HCT116 (cell line): Measurements from ENCODE around the gene ELL2. TPM values are rescaled to one million over a fixed set of nuclear protein-coding genes. Genes with fewer than 3 reads are reported as not detected.

ENCODE experiments used
- ATAC-seq: fragments of 200-7000 bp; cut with Tn5 transposase; 2 replicates; pipeline ENCODE4 v1.9.1; 2020; ENCODE audit warnings: mild to moderate bottlenecking, moderate library complexity
- BruUV-seq: library from RNA; stranded (reverse); fragments of 400-500 nt; replicated peaks from 2 replicates; lab custom pipeline; 2021; lab: Mats Ljungman, UMichigan
- CTCF ChIA-PET: fragments of 300-600 bp; sonication (Branson Sonifier 250); formaldehyde crosslinking; loops from one replicate; lab custom pipeline; 2021; ENCODE audit warnings: antibody characterized with exemption; lab: Charles Lee
- POLR2A ChIA-PET: fragments of 300-600, 350-600 bp; sonication (Branson Sonifier 250); formaldehyde crosslinking; loops from one replicate; lab custom pipeline; 2021; ENCODE audit warnings: antibody characterized with exemption; lab: Charles Lee
- RAD21 ChIA-PET, 2 experiments: fragments of 300-600 bp; sonication (Branson Sonifier 250); formaldehyde crosslinking; loops; one replicate each; lab custom pipeline; 2023; ENCODE audit warnings: low total read pairs in 2 of 2; ENCODE audit not compliant: uncharacterized antibody in 2 of 2, unreplicated experiment in 2 of 2, low non-redundant PET in 1 of 2; lab: Charles Lee
- DNase-seq: peaks from one replicate; pipeline ENCODE4 v3.0.0-alpha.2; 2010; ENCODE audit warnings: low read depth, low spot score
- H2AFZ ChIP-seq: fragments of 200-600 bp; shearing (Covaris generic), sonication (generic); 2 replicates; pipeline ENCODE4 v1.6.1; 2017; ENCODE audit warnings: low read depth, mixed run types, mixed read lengths, antibody characterized with exemption, low read length; ENCODE audit not compliant: poor library complexity, severe bottlenecking
- H3K27ac ChIP-seq: 2 replicates; pipeline ENCODE4 v1.5.1; 2012; ENCODE audit warnings: low read depth, low read length
- H3K27me3 ChIP-seq: fragments of 200-600 bp; sonication (generic); 2 replicates; pipeline ENCODE4 v1.6.1; 2016; ENCODE audit warnings: mixed run types, low read length, mixed read lengths; ENCODE audit not compliant: insufficient read depth
- H3K36me3 ChIP-seq, 2 experiments: fragments of 200-500 bp in 1 of 2; fragments of 200-600 bp in 1 of 2; sonication (Bioruptor generic) in 1 of 2; sonication (generic) in 1 of 2; 2 replicates each; pipeline versions ENCODE4 v1.5.1 to v1.6.1; 2014 to 2016; ENCODE audit warnings: low read length in 2 of 2, inconsistent platforms in 1 of 2, mixed read lengths in 1 of 2, mixed run types in 1 of 2; ENCODE audit not compliant: insufficient read depth in 2 of 2, control insufficient read depth in 1 of 2
- H3K4me1 ChIP-seq, 2 experiments: fragments of 200-600 bp in 1 of 2; sonication (generic) in 1 of 2; 2 replicates each; pipeline versions ENCODE4 v1.5.1 to v1.6.1; 2012 to 2017; ENCODE audit warnings: low read length in 2 of 2, inconsistent platforms in 1 of 2, mild to moderate bottlenecking in 1 of 2, mixed read lengths in 1 of 2, mixed run types in 1 of 2, moderate library complexity in 1 of 2; ENCODE audit not compliant: insufficient read depth in 2 of 2, control insufficient read depth in 1 of 2
- H3K4me2 ChIP-seq: fragments of 200-600 bp; sonication (generic); 2 replicates; pipeline ENCODE4 v1.6.1; 2017; ENCODE audit warnings: mixed run types, low read length, mixed read lengths
- H3K4me3 ChIP-seq, 2 experiments: fragments of 200-600 bp in 1 of 2; sonication (generic) in 1 of 2; replicated peaks in 1 of 2; 2 replicates each; pipeline ENCODE4 v1.5.1; 2011 to 2016; ENCODE audit warnings: low read length in 2 of 2, control low read depth in 1 of 2, low read depth in 1 of 2, mild to moderate bottlenecking in 1 of 2, mixed read lengths in 1 of 2, mixed run types in 1 of 2
- H3K79me2 ChIP-seq: fragments of 200-600 bp; sonication (generic); 2 replicates; pipeline ENCODE4 v1.6.1; 2017; ENCODE audit warnings: mild to moderate bottlenecking, mixed run types, low read length, moderate library complexity, mixed read lengths; ENCODE audit not compliant: insufficient read depth
- H3K9ac ChIP-seq: fragments of 200-600 bp; sonication (generic); 2 replicates; pipeline ENCODE4 v1.6.1; 2016; ENCODE audit warnings: low read length, mixed read lengths
- H3K9me2 ChIP-seq: fragments of 200-600 bp; sonication (generic), shearing (Covaris generic); 2 replicates; pipeline ENCODE4 v1.6.1; 2017; ENCODE audit warnings: mixed run types, mild to moderate bottlenecking, moderate library complexity; ENCODE audit not compliant: insufficient read depth
- H3K9me3 ChIP-seq, 2 experiments: fragments of 200-500 bp in 1 of 2; fragments of 200-600 bp in 1 of 2; sonication (Bioruptor generic) in 1 of 2; sonication (generic) in 1 of 2; 2 replicates each; pipeline ENCODE4 v1.6.1; 2014 to 2017; ENCODE audit warnings: low read length in 2 of 2, mixed read lengths in 2 of 2, inconsistent platforms in 1 of 2, low read depth in 1 of 2, mild to moderate bottlenecking in 1 of 2, mixed run types in 1 of 2, moderate library complexity in 1 of 2; ENCODE audit not compliant: control insufficient read depth in 1 of 2, insufficient read depth in 1 of 2
- H4K20me1 ChIP-seq: fragments of 200-600 bp; sonication (generic), shearing (Covaris generic); 2 replicates; pipeline ENCODE4 v1.6.1; 2017; ENCODE audit warnings: mixed run types, mild to moderate bottlenecking, moderate library complexity; ENCODE audit not compliant: insufficient read depth
- ATF3 ChIP-seq: IDR thresholded peaks from 2 replicates; pipeline ENCODE4 v1.6.1; 2012
- CBX3 ChIP-seq: IDR thresholded peaks from 2 replicates; pipeline ENCODE4 v1.6.1; 2012; ENCODE audit warnings: low read depth
- CEBPB ChIP-seq: IDR thresholded peaks from 2 replicates; pipeline ENCODE4 v1.6.1; 2012; ENCODE audit warnings: low read depth
- EZH2phosphoT487 ChIP-seq: fragments of 200-600 bp; IDR thresholded peaks from 2 replicates; pipeline ENCODE4 v1.6.1; 2018; ENCODE audit warnings: antibody characterized with exemption, borderline replicate concordance
- FOSL1 ChIP-seq: IDR thresholded peaks from 2 replicates; pipeline ENCODE4 v1.6.1; 2012; ENCODE audit warnings: low read depth
- POLR2A ChIP-seq: IDR thresholded peaks from 2 replicates; pipeline ENCODE4 v1.7.0; 2011; ENCODE audit warnings: borderline replicate concordance; ENCODE audit not compliant: insufficient read depth, insufficient read length; ENCODE audit errors: extremely low read depth
- POLR2AphosphoS5 ChIP-seq: IDR thresholded peaks from 2 replicates; pipeline ENCODE4 v1.6.1; 2011; ENCODE audit warnings: mild to moderate bottlenecking, low read depth, low read length, moderate library complexity
- RAD21 ChIP-seq: IDR thresholded peaks from 2 replicates; pipeline ENCODE4 v1.6.1; 2012; ENCODE audit warnings: low read depth, mild to moderate bottlenecking
- SIN3A ChIP-seq: IDR thresholded peaks from 2 replicates; pipeline ENCODE4 v1.6.1; 2012; ENCODE audit warnings: low read depth
- ZFX ChIP-seq: fragments of 450-650 bp; IDR thresholded peaks from 2 replicates; pipeline ENCODE4 v1.6.1; 2017
- ZNF274 ChIP-seq: fragments of 200-500 bp; sonication (Bioruptor generic); IDR thresholded peaks from 2 replicates; pipeline ENCODE4 v1.6.1; 2014; ENCODE audit warnings: mild to moderate bottlenecking, low read depth, low read length, inconsistent platforms
- intact Hi-C: fragments of 100-400 bp; cut with micrococcal nuclease; formaldehyde crosslinking; loops from 2 replicates; pipeline ENCODE4 v1.10.0; 2022
- total RNA-seq: library from RNA; stranded (reverse); gene quantifications from one replicate; pipeline ENCODE4 v1.2.1, GENCODE V29; 2021; ENCODE audit not compliant: unreplicated experiment

Gene ELL2
- total RNA-seq, 1 experiment from 2014 or later = 29.8 TPM

GRCh38 chr5:95841914-95842812 lies 119.5 kb downstream of the ELL2 start:
- H3K79me2 ChIP-seq = no peaks in the 10 kb centered on the region
- TF ChIP-seq ZFX (no peak), ZNF274 (no peak), FOSL1 (no peak), POLR2AphosphoS5 (no peak), CBX3 (no peak), RAD21 (no peak), POLR2A (no peak), SIN3A (no peak), EZH2phosphoT487 (no peak), CEBPB (no peak), ATF3 (no peak)
- H3K27ac ChIP-seq = no peak overlapping the region
- DNase-seq = no peak
- ChIA-PET POLR2A (interaction anchor here (0.9 kb wide), 1 partner anchor 196 kb away, joined by 3 read pairs; the partner anchor contains the start of gene RFESD), RAD21 (no interaction called here), CTCF (no interaction called here)
- no peak overlapping the region for H3K9ac ChIP-seq
- H3K36me3 ChIP-seq = no peaks in the 10 kb centered on the region
- H3K4me3 ChIP-seq = no peak overlapping the region
- H3K4me1 ChIP-seq = 0 out of 4 replicates have a peak, but pooled peaks cover 0 to 5% of the 10 kb centered on the region in 2 experiments
- no TSS peak for BruUV-seq
- H3K4me2 ChIP-seq = no peak overlapping the region
- H2AFZ ChIP-seq = no peak overlapping the region
- no peak for ATAC-seq
- H4K20me1 ChIP-seq = no peaks in the 10 kb centered on the region
- H3K9me3 ChIP-seq = no peaks in the 10 kb centered on the region
- H3K27me3 ChIP-seq = no peaks in the 10 kb centered on the region
- H3K9me2 ChIP-seq = no peaks in the 10 kb centered on the region
- intact Hi-C loops = loop anchor here (10.0 kb wide), 1 partner anchor 557 kb away; the partner anchor contains the start of gene MCTP1
